Measurements from ENCODE around the gene MSRB3.
"Not testable (repeated sequence)": the region's sequence is repeated elsewhere in the genome, so short reads cannot be mapped to it uniquely, and the experiment has no call there.

Gene MSRB3

DNA sequence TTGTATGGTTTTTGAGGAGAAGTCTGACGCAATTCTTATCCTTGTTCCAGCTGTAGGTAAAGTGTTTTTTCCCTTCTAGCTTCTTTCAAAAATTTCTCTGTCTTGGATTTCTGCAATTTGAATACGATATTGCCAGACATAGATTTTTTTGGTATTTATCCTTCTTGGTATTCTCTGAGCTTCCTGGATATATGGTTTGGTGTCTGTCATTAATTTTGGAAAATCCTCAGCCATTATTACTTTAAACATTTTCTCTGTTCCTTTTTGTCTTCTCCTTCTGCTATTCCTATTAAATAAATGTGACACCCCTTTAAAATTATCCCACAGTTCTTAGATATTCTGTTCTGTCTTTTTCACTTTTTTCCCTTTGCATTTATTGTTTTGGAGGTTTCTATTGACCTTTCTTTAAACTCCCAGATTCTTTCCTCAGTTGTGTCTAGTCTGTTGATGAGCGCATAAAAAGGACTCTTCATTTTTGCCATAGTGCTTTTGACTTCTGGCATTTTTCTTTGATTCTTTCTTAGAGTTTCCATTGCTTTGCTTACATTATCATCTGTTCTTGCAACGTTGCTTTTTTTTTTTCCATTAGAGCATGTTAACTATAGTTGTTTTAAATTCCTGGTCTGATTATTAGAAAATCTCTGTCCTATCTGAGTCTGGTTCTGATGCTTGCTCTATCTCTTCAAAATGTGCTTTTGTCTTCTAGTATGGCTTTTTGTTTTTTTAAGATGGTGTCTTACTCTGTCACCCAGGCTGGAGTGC lies 129.1 kb downstream of the MSRB3 start:
- DNase-seq = no peak

DNA sequence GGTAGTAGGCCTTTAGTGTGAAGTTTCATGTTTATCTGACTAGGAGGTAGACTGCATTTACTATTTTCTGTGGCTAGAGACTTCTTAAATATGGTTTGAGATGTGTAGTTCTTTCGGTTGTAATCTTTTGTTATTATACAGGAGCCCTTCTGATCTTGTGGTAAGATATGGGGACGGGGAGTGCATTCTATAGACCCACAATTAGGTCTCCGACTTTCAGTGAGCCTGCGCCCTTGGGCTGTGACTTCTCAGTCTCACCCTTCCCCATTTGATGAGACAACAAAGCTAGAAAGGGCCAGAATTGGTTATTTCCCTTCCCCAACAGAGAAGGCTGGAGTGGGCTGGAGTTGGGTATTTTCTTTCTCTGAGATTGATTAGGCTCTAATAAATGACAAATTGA lies 130.0 kb downstream of the MSRB3 start:
- DNase-seq = no peak

DNA sequence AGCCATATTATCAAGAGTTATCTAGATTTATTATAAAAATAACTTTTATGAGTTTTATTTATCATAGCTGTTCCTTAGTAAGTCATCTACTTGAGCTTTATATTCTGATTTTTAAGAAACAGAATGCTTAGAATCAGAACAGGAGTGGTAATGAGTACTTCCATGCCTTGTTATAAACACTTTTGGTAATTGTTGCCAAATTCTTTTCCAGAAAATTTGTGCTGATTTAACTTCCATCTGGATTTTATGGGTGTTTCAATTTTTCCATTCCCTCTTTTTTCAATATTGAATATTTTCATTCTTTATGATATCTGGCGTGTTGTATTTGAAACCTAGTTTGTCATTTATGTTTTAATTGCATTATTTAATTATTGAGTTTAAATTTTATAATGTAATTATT lies 131.2 kb downstream of the MSRB3 start:
- DNase-seq = no peak

DNA sequence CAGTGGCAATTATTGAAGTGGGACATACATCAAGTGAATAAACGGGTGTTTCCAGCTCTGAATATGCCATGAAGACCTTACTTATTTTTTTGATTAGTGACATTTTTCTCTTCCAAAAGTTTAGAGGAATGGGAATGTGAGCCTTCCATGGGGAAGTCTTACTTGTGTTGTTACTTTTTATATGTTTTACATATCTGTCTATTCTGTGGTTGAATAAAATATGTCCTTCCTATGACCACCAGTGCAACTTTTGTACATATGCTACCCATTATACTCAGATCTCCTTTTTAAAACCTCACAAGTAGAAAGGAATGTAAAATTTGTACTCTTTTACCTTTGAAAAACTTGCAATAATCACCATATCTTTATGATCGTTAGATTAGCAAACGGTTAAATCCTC lies 132.7 kb downstream of the MSRB3 start:
- DNase-seq = no peak

DNA sequence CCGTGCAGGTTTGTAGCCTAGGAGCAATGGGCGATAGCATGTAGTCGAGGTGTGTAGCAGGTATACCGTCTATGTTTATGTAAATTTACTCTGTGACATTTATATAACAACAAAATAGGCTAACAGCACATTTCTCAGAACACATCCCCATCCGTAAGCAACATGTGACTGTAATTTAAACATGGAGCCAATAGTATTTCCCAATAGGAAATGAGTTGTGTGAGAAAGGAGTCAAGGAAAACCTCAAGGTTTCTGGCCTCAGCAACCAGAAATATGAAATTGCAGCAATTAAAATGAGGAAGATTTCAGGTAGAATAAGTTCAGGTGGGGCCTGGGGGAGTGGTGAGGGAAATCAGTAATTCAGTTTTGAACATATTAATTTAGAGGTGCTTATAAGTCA lies 136.0 kb downstream of the MSRB3 start:
- DNase-seq = no peak

DNA sequence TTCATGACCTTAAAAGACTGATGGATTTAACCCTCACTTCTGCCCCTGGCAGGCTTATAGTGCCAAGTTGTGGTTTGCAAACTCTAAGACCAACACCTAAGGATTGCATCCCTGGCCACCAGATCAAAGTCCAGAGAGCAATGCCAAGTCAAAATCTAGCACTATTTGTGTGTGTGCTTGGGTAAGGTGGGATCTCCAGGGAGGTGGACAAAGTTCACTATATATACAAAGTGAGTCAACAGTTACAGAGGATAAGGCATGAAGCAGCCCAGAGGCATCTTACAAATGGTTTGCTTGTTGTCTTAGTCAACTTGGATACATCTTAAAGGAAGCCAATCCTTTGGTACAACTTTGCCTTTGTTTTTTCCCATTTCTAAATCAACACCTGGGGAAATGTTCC lies 137.3 kb downstream of the MSRB3 start:
- no peak for DNase-seq

DNA sequence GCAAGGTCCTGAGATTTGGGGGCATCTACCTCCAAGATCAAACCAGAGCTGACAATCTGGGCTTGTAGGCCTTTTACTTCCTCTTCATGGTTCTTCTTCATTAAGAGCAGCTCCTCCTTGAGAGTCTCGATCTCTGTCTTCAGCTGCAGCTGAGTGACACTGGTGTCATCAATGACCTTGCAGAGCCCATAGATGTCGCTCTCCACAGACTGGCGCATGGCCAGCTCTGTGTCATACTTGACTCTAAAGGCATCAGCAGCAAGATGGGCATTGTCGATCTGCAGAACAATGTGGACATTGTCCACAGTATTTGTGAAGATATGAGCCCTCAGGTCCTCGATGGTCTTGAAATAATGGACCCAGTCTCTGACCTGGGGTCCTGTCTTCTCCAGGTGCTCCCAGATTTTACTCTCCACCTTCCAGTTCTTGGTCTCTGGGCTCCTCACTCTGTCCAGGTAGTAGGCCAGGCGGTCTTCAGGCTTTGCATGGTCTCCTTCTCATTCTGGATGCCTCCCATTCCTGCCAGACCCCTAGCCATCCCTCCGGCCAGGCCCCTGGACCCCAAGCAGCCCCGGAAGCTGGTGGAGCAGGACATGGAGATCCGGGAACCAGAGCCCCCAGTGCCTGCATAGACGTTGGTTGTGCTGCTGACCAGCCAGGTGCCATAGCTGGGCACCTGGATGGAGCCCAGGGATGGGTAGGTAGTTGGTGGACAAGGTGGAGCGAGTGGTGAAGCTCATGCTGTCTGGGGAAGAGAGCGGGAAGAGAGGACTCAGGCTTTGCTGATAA lies 141.0 kb downstream of the MSRB3 start:
- no peak for DNase-seq

DNA sequence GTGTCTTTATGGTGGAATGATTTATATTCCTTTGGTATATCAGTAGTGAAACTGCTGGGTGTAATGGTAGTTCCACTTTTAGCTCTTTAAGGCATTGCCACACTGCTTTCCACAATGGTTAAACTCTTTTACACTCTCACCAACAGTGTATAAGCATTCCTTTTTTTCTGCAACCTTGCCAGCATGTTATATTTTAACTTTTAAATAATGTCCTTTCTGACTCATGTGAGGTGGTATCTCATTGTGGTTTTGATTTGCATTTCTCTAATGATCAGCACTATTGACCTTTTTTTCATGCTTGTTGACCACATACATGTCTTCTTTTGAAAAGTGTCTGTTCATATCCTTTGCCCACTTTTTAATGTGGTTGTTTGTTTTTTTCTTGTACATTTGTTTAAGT lies 142.5 kb downstream of the MSRB3 start:
- no peak for DNase-seq

DNA sequence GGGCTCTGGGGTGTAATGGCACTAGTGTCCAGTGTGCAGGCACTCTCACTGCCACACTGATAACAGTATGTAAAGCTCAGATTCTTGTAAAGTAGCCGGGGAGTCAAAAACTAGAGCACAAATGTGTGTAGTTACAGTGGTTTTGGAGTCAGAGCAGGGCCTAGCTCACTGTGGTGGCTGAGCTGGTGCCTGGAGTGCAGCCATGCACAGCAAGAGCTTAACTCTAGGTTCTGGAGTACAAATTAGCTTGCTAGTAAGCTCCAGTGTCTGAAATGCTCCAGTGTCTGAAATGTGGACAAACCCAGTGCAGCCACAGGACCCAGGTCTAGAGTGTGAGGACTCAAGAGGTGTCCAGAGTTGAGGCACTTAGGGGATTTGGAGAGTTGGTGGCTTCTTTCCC lies 149.2 kb downstream of the MSRB3 start:
- DNase-seq = no peak

DNA sequence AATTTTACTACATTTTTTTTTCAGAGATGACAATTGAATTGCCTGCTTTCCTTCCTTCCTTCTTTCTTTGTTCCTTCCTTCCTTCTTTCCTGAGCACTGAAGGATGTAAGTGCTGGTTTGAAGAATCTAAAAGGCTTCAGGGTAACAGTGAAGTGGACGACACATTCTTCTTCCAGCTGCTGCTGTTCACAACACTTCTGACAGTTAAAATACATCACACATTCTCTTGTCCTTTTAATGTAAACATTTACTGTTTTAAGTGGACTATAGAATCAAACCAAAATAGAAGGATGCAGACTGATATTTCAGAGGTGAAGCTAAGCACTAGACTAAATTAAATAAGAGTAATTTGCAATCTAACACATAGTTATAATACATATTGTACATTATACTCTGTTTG lies 151.5 kb downstream of the MSRB3 start:
- no peak for DNase-seq

DNA sequence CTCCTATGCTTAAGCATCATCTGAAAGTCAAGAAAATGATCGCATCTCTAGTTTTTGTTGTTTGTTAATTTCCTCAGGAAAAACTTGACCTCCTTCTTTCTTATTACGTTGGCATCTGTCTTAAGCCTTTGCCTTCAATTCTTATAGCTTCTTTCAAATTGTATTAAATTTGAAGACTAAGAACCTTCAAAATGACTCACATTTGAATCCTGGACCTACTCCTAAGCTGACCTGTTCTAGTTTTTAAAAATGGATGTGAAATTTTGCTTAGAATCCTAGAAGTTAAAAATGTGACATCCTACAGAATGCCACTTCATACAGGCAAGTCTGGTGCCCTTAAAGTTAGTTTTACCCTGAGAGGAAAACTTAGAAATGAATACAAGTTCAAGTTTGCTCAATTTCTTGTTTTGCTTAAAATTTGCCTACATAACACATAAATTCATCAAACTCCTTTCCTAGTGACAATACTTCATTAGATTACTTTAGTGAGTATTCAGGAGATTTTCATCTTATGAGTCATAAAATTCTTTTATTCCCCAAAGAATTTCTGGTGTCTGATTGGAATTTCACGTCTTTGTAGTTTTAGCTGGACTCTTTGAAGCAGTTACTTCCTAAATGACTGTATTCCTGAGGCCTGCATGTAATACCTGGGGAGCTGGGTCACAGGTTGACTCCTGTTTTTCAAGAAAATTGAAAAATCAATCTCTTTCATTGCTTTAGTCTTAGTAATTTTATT lies 152.3 kb downstream of the MSRB3 start:
- DNase-seq = no peak

DNA sequence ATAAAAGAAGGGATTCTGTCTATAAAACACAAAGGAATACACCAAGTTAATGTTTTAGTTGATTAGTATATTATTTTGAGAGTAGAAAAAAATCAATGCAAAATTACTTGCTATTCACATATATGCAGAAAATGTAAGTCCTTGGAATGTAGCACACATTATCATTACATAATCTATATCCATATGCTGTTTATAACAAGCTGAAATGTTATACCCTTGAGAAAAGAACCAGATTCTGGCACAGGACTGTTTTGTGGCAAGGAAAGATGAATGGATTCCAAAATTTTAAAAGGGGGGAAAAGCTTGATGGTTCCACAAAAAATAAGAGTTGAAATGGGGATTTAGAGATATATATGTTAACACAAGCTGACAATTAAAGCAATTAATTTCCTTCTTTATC lies 153.6 kb downstream of the MSRB3 start:
- DNase-seq = no peak

DNA sequence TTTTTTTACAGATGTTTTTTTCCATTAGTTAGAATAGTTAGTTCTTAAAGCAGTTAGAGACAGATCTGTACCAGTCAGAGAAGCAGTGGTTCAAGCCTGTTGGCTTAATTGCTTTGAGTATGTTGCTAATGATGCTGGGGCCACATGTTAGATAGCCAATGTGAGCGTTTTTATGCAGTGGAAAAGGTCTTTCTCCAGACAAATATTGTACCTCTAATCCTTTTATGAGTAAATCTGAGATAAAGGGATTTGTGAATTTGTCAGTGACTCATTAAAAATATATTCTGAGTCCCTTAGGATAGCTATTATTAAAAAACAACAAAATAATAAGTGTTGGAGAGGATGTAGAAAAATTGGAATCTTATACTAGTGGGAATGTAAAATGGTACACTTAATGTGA lies 154.2 kb downstream of the MSRB3 start:
- no peak for DNase-seq

DNA sequence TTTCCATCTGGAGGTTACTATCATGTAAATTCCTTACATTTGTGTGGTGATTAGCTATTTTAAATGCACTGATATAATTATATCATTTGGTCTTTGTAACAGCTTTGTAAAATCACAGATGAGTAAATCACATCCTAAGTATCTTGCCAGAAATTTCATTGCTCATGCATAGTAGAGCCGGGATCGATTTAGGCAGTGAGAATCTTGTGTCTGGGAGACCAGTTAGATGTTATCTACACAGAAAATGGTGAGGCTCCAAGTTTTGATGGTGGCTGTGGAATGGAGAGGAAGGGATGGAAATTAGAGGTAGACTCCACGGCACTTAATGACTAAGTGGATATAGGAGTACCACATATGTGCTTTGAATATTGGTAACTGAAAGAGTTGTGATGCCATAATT lies 156.3 kb downstream of the MSRB3 start:
- no peak for DNase-seq

DNA sequence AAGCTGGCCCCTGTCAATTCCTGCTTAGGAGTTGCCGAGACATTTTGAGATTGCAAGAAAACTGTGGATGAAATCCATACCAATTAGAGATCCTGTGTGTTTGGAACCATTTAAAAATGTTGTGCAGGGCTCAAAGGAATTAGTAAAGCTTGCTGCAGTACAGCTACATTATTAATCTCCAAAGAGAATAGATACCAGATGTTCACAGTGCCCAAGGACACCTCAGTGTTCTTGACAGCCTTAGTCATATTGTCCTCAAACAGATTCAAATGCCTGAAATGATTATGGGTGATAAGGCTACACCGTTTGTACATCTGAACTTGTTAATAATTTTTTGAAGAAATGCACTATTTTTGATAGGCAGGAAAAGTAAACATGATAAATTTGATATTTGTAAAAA lies 164.6 kb downstream of the MSRB3 start:
- no peak for DNase-seq

DNA sequence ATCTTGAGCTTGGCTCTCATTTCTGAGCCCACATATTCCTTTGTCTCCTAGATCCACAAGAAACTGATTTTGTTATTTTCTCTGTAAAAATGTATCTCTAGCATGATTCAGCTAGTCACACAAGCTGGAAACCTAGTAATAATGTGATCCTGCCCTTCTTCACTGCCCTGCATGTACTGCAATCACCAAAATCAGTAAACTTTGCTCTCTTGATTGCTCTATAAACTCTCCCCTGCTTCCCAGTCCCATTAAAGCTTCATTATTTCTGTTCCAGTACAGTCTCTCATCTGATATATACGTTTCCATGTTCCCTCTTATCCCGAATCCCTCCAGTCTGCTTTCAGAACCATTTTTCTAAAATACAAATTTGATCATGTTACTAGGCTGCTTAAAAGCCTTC lies 166.5 kb downstream of the MSRB3 start:
- no peak for DNase-seq

DNA sequence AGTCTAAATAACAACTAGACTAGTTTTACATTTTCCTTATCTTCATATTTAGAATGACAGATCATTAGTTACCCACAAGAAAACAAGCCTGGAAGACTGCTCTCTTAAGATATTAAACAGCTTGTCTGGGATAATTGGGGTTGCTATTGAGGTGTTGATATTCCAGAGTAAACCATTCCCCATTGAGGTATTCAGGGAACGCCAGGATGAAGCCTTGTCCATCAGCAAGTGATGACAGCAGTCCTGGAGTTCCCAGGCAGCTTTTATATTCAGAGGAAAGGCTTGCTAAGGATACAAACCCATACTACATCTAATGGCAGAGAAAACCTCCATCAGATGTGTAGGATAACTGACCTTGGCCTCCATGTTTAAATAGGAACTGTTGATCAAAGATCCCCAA lies 168.4 kb downstream of the MSRB3 start:
- no peak for DNase-seq

DNA sequence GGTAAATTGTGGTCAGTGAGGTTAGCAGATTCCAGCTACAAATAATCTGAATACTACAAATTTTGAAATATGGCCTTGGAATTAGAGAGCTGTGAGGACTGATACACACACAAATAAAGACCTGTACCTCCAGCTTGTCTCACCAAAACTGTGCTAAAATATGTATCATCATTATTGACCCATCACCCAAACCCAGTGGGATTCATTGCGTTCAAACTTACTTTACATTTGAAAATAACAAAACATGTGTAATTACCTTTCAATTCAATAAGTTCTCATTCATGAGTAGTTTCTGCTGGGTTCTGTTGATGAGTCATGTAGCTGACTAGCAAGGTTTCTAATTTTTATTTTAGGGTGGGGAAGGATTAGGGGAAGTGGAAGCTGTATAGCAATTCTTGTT lies 170.9 kb downstream of the MSRB3 start:
- DNase-seq = no peak

DNA sequence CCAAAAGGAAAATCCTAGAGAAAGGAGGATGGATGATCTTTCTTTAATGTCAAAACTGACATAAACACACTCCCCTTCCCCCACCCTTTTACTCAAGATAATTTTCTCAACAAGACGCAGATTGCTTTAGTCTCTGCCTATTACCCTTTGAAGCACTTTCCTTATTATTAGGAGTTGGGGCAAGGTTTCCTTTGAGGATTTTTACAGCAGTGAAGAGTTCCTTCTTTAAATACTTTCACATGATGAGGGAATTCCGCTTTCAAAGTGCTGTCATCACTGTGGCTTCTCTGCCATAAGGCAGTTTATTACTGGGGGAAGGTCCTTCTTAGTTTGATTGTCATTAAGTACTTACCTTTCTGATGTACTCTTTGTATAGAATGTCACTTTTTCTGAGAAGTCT lies 172.1 kb downstream of the MSRB3 start:
- DNase-seq = no peak

DNA sequence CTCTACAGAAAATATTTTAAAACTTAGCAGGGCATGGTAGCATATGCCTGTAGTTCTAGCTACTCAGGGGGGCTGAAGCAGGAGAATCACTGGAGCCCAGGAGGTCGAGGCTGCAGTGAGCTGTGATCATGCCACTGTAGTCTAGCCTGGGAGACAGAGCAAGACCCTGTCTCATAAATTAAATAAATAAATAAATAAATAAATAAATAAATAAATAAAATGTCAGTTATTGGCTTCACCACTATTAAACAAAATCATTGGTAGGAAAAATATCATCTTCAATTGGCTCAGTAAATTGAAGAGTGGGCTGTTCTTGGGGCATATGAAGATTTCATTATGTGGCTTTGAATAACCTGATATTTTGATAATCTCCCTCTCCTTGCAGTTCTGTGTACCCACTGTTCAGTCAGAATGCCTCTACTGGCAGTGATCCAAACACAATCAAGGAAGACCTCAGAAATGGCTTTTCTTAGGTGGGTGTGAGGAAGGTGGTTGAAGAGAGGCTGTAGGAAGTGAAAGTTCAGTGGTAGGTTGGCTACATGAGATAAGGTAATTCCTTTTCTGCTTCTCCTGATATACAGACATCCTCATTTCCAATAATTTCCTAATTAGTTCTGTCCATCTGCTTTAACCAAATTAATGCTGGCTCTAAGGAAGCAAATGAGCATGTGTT lies 175.8 kb downstream of the MSRB3 start:
- no peak for DNase-seq

DNA sequence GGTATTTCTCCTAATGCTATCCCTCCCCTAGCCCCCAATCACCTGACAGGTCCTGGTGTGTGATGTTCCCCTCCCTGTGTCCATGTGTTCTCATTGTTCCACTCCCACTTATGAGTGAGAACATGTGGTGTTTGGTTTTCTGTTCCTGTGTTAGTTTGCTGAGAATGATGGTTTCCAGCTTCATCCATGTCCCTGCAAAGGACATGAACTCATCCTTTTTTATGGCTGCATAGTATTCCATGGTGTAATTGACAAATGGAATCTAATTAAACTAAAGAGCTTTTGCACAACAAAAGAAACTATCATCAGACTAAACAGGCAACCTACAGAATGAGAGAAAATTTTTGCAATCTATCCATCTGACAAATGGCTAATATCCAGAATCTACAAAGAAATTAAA lies 178.9 kb downstream of the MSRB3 start:
- DNase-seq = not testable (repeated sequence)

DNA sequence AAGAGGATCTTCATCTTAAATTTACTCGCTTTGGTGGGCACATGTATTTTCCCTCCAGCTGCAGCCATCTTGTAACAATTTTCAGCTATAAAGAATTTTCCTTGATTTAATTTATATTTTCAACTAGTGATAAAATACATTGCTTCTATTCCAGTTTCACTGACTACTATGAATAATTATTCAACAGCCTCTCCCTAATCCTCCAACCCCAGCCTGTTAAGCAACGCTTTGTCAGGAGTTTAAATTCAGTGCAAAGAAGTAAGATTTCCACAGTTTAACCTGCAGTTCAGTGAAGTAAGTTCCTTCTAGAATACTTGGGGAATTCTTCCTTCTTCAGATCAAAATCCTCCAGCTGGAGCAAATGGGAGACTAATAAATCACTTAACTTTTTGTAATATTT lies 180.2 kb downstream of the MSRB3 start:
- no peak for DNase-seq

DNA sequence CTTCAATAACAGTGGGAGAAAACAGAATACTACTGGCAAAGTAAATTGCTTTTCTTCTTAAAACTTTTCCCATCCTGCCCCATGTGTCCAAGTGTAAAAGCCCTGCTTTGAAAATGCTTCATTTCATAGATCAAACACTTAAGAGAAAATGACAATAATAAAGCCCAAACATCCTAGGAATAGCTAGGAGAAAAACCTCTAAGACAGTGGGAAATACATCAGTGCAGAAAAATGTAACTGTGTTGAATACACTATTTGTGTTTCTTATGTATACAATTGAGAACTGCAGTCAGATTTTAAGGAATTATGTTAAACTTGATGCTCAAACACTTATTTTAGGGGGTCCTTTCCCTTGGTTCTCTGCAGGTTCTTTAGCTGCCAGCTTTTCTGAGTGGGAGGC lies 181.1 kb downstream of the MSRB3 start:
- no peak for DNase-seq
